ENCODE data around the gene CCDC137. TPM values are rescaled to one million over a fixed set of nuclear protein-coding genes. Genes with fewer than 3 reads are reported as not detected.
A peak's percentile ranks its signal among the peaks of the same experiment; 100 is the strongest.

The CCDC137 gene
- polyA plus RNA-seq, 1 of the 3 experiments (the other 2 are of a cell fraction): 62.4 TPM

DNA sequence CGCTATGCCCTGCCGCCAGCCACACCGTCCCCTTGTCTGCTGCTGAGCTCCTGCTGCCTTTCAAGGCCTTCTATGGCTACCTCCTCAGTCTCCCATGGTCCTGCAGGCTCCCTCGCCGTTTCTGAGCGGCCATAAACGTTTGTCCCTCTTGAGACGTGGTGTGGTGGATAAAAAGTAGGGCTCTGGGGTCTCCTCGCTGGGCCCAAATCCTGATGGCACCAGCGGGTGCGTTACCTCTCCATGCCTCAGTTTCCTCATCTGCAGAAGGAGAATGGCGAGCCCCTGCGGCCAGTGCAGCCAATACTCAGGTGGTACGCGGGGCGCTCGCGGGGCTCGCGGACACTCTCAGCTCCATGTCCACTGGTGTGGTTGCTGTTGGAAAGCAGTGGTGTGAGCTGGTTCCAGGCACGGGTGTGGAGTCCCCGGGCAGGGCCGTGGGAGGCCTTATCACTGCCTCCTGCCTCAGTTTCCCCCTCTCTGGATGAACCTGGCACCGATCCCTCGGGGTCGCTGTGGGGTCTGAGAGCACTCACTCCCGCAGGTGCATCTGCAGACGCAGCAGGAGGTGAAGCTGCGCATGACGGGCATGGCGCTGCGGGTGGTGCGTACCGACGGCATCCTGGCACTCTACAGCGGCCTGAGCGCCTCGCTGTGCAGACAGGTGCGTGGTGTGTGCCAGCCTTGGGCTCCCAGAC is 48.0 kb downstream of the CCDC137 start:
- peaks cover 24% of the 10 kb centered on the region; the same call in 1 of the 2 replicates for H3K79me2 ChIP-seq (ENCODE audit: insufficient read depth)
- no peak overlapping the region for H3K4me3 ChIP-seq (ENCODE audit: low read depth in 2 of 2, low read length in 1 of 2)
- ChIA-PET CTCF (interaction anchor here (0.8 to 4.4 kb wide), 12 partner anchors 9 to 521 kb away, joined by 3 to 33 read pairs (median 4); partner anchors contain the start of gene MRPL12), POLR2A (interaction anchor here (0.8 to 3.8 kb wide), 5 partner anchors 9 to 152 kb away, joined by 3 to 30 read pairs (median 6); partner anchors contain the start of gene MRPL12)
- no peak for TF ChIP-seq SMC3 (IDR thresholded peaks at IDR 0.05; ENCODE audit: low read depth, low read length)
- no peak for TF ChIP-seq EZH2phosphoT487 (IDR thresholded peaks at IDR 0.05; ENCODE audit: borderline replicate concordance, low read depth)
- H3K36me3 ChIP-seq (replicated peaks in 1 of 2; ENCODE audit: control insufficient read depth in 1 of 2, insufficient read depth in 2 of 2, low read length in 1 of 2): peaks cover 0 to 9% of the 10 kb centered on the region in 2 experiments
- whole genome bisulfite sequencing (ENCODE audit: low lambda C conversion rate): 97% methylated on average over 39 of the region's 39 CpGs
- DNase-seq: no peak
- no peaks in the 10 kb centered on the region for H3K27me3 ChIP-seq (ENCODE audit: insufficient read depth)
- no peaks in the 10 kb centered on the region for H3K9me2 ChIP-seq
- no peak overlapping the region for H3K9ac ChIP-seq
- H3K9me3 ChIP-seq: no peaks in the 10 kb centered on the region
- no peaks in the 10 kb centered on the region for H4K20me1 ChIP-seq (ENCODE audit: insufficient read depth)
- peak overlapping the region in 1 of 2 experiments; percentile 75; a peak in 1 of 4 replicates for H3K27ac ChIP-seq (ENCODE audit: low read depth in 2 of 2, low read length in 1 of 2)
- H3F3A ChIP-seq (replicated peaks; ENCODE audit: insufficient read depth): peaks cover 17% of the 10 kb centered on the region
- H3K4me2 ChIP-seq: peak overlapping the region; percentile 89; the same call in 1 of the 2 replicates
- H3K4me1 ChIP-seq (ENCODE audit: control insufficient read depth in 1 of 2, insufficient read depth in 2 of 2, low read depth in 1 of 2, low read length in 1 of 2): peaks cover 22 to 33% of the 10 kb centered on the region in 2 experiments; a peak in 3 of 4 replicates
- H2AFZ ChIP-seq (ENCODE audit: low read depth): no peak overlapping the region

DNA sequence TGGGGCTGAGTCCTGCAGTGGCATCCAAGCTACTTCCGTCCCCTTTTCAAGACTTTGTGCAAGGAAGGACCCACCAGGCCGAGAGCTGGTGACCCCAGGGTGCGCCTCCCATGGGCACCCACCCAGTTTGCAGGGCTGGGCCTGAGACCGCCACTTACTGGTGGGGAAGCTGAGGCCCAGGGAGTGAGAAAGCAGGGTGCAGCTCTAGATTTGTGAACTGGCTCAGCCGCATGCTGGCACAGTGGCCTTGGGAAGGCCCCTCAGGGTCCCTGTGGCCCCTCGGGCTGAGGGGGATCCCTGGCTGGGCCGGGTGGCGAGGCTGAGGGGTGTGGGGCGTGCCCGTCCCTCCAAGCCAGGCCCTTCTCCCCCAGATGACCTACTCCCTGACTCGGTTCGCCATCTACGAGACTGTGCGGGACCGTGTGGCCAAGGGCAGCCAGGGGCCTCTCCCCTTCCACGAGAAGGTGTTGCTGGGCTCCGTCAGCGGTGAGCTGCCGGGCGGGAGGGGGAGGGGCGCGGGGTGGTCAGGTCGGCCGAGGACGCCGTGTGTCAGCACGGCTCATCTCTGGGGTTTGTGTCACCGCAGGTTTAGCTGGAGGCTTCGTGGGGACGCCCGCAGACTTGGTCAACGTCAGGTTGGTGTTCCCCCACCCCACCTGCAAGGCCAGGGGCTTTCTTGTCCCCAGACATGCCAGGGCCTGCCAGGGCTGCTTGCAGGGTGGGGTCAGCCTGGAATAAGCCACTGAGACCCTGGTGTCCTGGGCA is 48.8 kb downstream of the CCDC137 start:
- H3K79me2 ChIP-seq (ENCODE audit: insufficient read depth): peaks cover 24% of the 10 kb centered on the region; the same call in 1 of the 2 replicates
- WGBS (ENCODE audit: low lambda C conversion rate): 94% methylated on average over 26 of the region's 32 CpGs
- H3K4me2 ChIP-seq: no peak overlapping the region
- CTCF ChIA-PET: interaction anchor here (0.8 to 4.4 kb wide), 8 partner anchors 8 to 305 kb away, joined by 3 to 33 read pairs (median 4); partner anchors contain the start of gene MRPL12
- no peak for DNase-seq
- H3K36me3 ChIP-seq (replicated peaks in 1 of 2; ENCODE audit: control insufficient read depth in 1 of 2, insufficient read depth in 2 of 2, low read length in 1 of 2): peaks cover 0 to 9% of the 10 kb centered on the region in 2 experiments
- H2AFZ ChIP-seq (ENCODE audit: low read depth): no peak overlapping the region
- POLR2A ChIA-PET: interaction anchor here (1.9 to 3.8 kb wide), 2 partner anchors 8 to 13 kb away, joined by 9 to 30 read pairs; partner anchors contain the start of gene MRPL12
- H3K4me3 ChIP-seq (ENCODE audit: low read depth in 2 of 2, low read length in 1 of 2): no peak overlapping the region
- H3K27ac ChIP-seq (ENCODE audit: low read depth in 2 of 2, low read length in 1 of 2): no peak overlapping the region
- H3F3A ChIP-seq (replicated peaks; ENCODE audit: insufficient read depth): peaks cover 14% of the 10 kb centered on the region
- no peaks in the 10 kb centered on the region for H3K9me3 ChIP-seq
- no peaks in the 10 kb centered on the region for H3K27me3 ChIP-seq (ENCODE audit: insufficient read depth)
- H4K20me1 ChIP-seq (ENCODE audit: insufficient read depth): no peaks in the 10 kb centered on the region
- H3K9ac ChIP-seq: no peak overlapping the region
- H3K4me1 ChIP-seq (ENCODE audit: control insufficient read depth in 1 of 2, insufficient read depth in 2 of 2, low read depth in 1 of 2, low read length in 1 of 2): peaks cover 22 to 33% of the 10 kb centered on the region in 2 experiments; a peak in 3 of 4 replicates
- no peaks in the 10 kb centered on the region for H3K9me2 ChIP-seq
- TF ChIP-seq GATA2 (CRISPR knock-in tag; IDR thresholded peaks at IDR 0.05): no peak
- no peak for TF ChIP-seq POLR2AphosphoS5 (IDR thresholded peaks at IDR 0.05; ENCODE audit: low read depth, low read length)

DNA sequence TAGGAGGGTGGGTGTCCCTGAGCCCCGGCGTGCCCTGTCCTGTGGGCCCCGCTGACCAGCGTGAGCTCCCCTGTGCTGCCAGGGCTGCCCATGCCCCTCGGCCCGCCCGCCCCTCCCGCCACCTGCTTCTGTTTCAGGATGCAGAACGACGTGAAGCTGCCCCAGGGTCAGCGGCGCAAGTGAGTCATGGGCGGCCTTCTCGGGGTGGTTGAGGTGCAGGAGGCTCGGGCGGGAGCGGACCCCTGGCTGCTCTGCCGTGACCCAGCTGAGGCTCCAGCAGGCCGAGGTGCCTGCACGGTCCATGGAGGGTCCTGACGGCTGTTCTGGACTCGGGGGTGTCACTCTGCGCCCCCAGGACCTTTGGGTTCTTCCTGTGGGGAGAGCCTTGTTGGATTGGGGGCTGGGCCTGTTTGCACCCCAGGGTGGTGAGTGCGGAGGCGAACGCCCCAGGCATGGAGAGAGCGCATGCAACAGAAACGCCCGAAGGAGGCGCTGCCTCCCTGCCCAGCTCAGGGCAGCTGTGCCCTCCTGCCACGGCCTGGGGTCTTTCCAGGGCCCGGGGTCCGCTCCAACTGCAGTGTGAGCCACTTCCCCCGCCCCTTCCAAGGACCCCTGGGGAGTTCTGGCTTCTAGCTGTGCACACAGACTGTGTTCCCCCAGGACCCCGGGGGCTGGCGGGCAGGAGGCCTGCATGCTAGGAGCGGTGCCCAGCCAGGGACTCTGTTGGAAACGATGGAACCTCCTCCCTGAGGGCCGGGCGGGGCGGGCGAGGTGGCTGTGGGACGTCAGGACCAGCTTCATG is 49.5 kb downstream of the CCDC137 start:
- 93% methylated on average over 36 of the region's 43 CpGs for WGBS (ENCODE audit: low lambda C conversion rate)
- peaks cover 17 to 26% of the 10 kb centered on the region in 2 experiments; a peak in 3 of 4 replicates for H3K4me1 ChIP-seq (ENCODE audit: control insufficient read depth in 1 of 2, insufficient read depth in 2 of 2, low read depth in 1 of 2, low read length in 1 of 2)
- DNase-seq: no peak
- H3K79me2 ChIP-seq (ENCODE audit: insufficient read depth): peaks cover 24% of the 10 kb centered on the region; the same call in 1 of the 2 replicates
- no peak overlapping the region for H3K4me3 ChIP-seq (ENCODE audit: low read depth in 2 of 2, low read length in 1 of 2)
- peaks cover 11% of the 10 kb centered on the region for H3F3A ChIP-seq (replicated peaks; ENCODE audit: insufficient read depth)
- no peak overlapping the region for H3K9ac ChIP-seq
- peaks cover 0 to 9% of the 10 kb centered on the region in 2 experiments for H3K36me3 ChIP-seq (replicated peaks in 1 of 2; ENCODE audit: control insufficient read depth in 1 of 2, insufficient read depth in 2 of 2, low read length in 1 of 2)
- no peak overlapping the region for H2AFZ ChIP-seq (ENCODE audit: low read depth)
- no peaks in the 10 kb centered on the region for H3K9me3 ChIP-seq
- no peaks in the 10 kb centered on the region for H3K9me2 ChIP-seq
- CTCF ChIA-PET: interaction anchor here (0.8 to 1.2 kb wide), 2 partner anchors 19 to 99 kb away, joined by 3 to 4 read pairs; no protein-coding TSS in a partner anchor
- POLR2A ChIA-PET: interaction anchor here (1.9 kb wide), 1 partner anchor 13 kb away, joined by 9 read pairs; the partner anchor contains the start of gene MRPL12
- no peak overlapping the region for H3K4me2 ChIP-seq
- H3K27me3 ChIP-seq (ENCODE audit: insufficient read depth): no peaks in the 10 kb centered on the region
- H4K20me1 ChIP-seq (ENCODE audit: insufficient read depth): no peaks in the 10 kb centered on the region
- no peak overlapping the region for H3K27ac ChIP-seq (ENCODE audit: low read depth in 2 of 2, low read length in 1 of 2)
- TF ChIP-seq MEF2A (IDR thresholded peaks at IDR 0.05; ENCODE audit: borderline replicate concordance, low read depth): no peak
- TF ChIP-seq ELF1 (IDR thresholded peaks at IDR 0.05): no peak
- no peak for TF ChIP-seq SIN3A (IDR thresholded peaks at IDR 0.05; ENCODE audit: borderline replicate concordance, low read depth, low read length)
- no peak for TF ChIP-seq FOXJ3 (CRISPR knock-in tag; IDR thresholded peaks at IDR 0.05)
- TF ChIP-seq JUND (IDR thresholded peaks at IDR 0.05): no peak
- no peak for TF ChIP-seq FOXM1 (IDR thresholded peaks at IDR 0.05; ENCODE audit: low read depth)
- no peak for TF ChIP-seq RCOR1 (IDR thresholded peaks at IDR 0.05; ENCODE audit: low read length)
- TF ChIP-seq, protein P1, sequence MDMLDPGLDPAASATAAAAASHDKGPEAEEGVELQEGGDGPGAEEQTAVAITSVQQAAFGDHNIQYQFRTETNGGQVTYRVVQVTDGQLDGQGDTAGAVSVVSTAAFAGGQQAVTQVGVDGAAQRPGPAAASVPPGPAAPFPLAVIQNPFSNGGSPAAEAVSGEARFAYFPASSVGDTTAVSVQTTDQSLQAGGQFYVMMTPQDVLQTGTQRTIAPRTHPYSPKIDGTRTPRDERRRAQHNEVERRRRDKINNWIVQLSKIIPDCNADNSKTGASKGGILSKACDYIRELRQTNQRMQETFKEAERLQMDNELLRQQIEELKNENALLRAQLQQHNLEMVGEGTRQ (IDR thresholded peaks at IDR 0.05; ENCODE audit: borderline replicate concordance, low read depth, low read length): no peak
- no peak for TF ChIP-seq MXI1 (IDR thresholded peaks at IDR 0.05; ENCODE audit: low read depth, low read length)
- no peak for TF ChIP-seq RXRA (IDR thresholded peaks at IDR 0.05; ENCODE audit: borderline replicate concordance, low read depth)
- no peak for TF ChIP-seq CHD2 (IDR thresholded peaks at IDR 0.05; ENCODE audit: low read length, partially characterized antibody)
- no peak for TF ChIP-seq YY1 (IDR thresholded peaks at IDR 0.05; ENCODE audit: low read depth)
- TF ChIP-seq, protein P2, sequence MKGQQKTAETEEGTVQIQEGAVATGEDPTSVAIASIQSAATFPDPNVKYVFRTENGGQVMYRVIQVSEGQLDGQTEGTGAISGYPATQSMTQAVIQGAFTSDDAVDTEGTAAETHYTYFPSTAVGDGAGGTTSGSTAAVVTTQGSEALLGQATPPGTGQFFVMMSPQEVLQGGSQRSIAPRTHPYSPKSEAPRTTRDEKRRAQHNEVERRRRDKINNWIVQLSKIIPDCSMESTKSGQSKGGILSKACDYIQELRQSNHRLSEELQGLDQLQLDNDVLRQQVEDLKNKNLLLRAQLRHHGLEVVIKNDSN (IDR thresholded peaks at IDR 0.05; ENCODE audit: borderline replicate concordance, low read depth): no peak
